GM21390 (cell line): ENCODE data around the gene GBF1.
A peak's percentile ranks its signal among the peaks of the same experiment; 100 is the strongest.
"Not testable (repeated sequence)": the region's sequence is repeated elsewhere in the genome, so short reads cannot be mapped to it uniquely, and the experiment has no call there.

Experiments used
- ATAC-seq: cut with Tn5 transposase; IDR thresholded peaks from one replicate; pipeline ENCODE4 v1.9.1; 2021; ENCODE audit not compliant: unreplicated experiment

Gene GBF1

GRCh38 chr10:102233997-102234396, 11.3 kb upstream of the GBF1 start:
- ATAC-seq, result no peak

GRCh38 chr10:102234888-102235597, 10.3 kb upstream of the GBF1 start:
- ATAC-seq, result no peak

DNA sequence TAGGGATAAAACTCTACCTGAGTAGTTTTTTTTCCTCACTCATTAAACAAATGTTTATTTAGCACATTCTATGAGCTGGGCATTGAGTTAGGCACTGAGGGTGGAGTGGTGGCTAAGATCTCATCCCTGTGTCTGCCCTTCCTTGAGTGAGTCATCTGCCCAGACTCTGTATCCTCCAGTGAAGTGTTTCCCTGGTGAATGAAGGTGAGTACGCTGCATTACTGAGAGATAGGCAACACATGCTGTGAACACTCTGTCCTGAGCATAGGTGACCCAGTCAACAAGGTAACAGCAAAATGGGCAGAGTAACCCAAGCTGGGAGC, 9.8 kb upstream of the GBF1 start:
- ATAC-seq, result no peak

- no peak for ATAC-seq
These were observed 9.3 kb upstream of the GBF1 start for GRCh38 chr10:102236006-102236405.

GRCh38 chr10:102237711-102238252, 7.5 kb upstream of the GBF1 start:
- no peak for ATAC-seq

- ATAC-seq, result no peak
These were observed 4.8 kb upstream of the GBF1 start for GRCh38 chr10:102240467-102241031.

DNA sequence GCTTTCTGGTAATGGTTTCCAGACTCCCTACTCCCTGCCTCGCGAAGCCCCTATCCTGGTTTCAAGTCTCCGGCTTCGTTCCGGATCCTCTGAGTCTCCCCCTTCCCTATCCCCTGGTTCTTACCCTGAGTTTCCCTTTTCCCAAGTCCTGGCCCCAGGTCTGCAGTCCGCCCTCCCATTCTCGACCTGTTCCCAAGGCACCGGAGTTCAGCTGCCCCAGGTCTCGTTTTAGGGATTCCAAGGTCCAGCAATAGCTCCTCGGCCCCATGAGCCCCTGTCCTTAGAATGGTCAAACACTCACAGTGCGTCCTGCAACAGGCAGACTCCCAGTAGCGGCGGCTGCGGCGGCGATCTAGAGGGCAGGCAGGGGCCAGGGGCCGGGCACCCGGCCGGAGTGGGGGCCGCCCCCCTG, 4.3 kb upstream of the GBF1 start:
- no peak for ATAC-seq

- ATAC-seq, result peak; percentile 32
These were observed 3.8 kb upstream of the GBF1 start, which contains the start of gene PITX3 for GRCh38 chr10:102241444-102242117. TSS of gene PITX3 (minus strand) at chr10:102241512. CDS start at chr10:102232080, 9,432 bp downstream.

DNA sequence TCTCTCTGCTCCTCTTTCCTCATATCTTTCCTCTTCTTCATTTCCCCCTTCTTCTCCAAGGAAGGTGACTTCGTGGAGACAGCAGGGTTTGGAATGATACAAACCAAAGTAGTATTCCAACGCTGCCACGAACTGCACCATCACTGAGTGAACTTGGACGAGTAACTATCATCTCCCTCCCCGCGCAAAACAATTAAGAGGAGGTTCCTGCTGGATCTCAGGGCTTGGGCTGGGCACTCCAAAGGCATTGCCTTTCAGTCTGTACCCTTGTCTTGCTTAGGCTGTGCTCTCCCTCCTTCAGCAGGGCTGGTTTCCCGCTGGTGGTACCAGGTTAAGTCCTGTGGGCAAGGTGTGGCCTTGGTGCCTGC, 3.2 kb upstream of the GBF1 start:
- ATAC-seq, result no peak

DNA sequence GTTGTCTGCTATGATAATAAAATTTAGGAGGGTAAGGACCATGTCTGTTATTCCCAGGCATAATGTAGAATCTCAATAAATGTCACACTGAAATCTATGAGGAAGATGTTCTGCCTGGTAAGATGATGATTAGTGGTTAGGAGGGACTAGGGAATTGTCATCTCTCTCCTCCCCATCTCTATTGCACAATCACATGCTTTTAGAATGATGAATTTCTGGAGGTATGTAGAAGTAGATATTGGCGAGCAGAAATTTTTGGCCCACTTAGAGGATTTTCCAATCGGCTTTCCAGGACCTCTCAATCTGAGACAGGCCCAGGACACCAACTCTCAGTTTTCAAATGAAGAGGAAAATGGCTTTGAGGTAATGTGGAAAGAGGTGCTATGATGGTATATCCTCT, 2.0 kb upstream of the GBF1 start:
- ATAC-seq, result no peak

GRCh38 chr10:102245932-102246251, 560 bp downstream of the GBF1 start:
- ATAC-seq, result no peak

DNA sequence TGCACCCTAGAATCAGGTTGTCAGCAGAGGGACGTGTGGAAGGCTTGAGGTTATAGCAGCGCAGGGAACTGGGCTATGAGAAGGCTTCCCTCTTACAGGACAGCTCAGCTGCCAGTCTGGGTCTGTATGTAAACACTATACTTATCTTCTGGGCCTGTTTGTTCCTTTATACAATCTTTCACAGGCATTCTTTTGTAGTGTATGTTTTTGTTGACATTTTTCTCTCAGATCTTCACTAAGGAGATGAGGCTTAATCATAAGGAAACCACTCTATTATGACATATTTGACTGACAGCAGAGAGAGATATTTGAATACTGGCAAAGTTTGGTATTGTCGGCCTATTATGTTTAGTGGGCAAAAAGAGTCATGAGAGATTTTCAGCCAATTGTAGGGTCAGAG, 929 bp downstream of the GBF1 start:
- no peak for ATAC-seq

- no peak for ATAC-seq
These were observed 2.4 kb downstream of the GBF1 start for GRCh38 chr10:102247734-102248133.

DNA sequence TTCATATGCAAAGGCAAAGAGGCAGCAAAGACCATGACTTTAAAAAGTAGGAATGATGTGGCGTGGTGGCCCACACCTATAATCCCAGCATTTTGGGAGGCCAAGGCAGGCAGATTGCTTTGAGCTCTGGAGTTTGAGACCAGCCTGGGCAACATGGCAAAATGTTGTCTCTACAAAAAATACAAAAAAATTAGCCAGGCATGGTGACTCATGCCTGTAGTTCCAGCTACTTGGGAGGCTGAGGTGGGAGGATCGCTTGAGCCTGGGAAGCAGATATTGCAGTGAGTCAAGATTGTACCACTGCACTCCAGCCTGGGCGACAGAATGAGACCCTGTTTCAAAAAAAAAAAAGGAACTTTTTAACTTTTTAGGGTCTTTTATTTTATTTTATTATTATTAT, 7.2 kb downstream of the GBF1 start:
- ATAC-seq, result not testable (repeated sequence)

- ATAC-seq, result no peak
These were observed 9.1 kb downstream of the GBF1 start for GRCh38 chr10:102254426-102254825.

DNA sequence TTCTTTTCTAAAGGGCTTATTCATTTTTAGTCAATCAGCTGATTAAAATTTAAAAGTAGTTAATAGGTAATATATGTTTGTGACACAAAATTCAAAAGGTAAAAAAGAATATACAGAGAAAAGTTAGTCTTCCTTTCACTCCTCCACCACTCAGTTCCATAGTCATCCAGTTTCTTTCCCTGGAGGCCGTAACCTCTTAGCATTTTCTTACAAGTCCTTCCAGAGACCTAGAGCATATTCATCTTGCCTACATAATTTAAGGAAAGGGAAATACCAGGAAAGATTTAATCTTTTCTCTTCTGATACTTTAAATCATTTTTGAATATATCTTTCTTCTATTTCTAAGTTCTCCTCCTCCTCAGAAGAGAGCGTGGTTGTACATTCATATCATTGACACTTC, 10.1 kb downstream of the GBF1 start:
- ATAC-seq, result no peak

DNA sequence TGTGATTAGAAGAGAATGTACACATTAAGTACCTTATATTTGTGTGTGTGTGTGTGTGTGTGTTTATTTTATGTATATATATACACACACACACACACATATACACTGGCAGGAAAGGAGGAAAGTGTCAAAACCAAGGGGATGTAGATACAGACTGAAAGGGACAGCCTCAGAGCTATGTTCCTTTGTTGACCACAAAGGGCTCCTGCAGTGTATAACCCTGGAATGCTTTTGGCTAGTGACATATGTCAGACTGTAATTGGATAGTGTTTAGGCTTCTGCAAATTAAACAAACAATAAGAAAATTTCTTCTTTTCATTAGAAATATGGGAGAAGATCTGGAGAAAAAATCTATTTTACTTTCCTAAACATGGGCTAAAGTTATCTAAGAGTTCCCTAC, 15.9 kb downstream of the GBF1 start:
- ATAC-seq, result no peak

DNA sequence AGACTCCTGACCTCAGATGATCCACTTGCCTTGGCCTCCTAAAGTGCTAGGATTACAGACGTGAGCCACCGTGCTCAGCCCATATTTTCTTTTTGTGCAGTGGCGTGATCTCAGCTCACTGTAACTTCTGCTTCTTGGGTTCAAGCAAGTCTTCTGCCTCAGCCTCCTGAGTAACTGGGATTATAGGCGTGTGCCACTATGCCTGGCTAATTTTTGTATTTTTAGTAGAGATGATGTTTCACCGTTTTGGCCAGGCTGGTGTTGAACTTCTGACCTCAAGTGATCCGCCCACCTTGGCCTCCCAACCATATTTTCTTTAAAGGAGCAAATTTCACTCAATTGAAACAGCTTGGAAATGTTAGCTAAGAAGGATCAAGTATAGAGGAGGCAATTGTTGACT, 16.5 kb downstream of the GBF1 start:
- no peak for ATAC-seq

DNA sequence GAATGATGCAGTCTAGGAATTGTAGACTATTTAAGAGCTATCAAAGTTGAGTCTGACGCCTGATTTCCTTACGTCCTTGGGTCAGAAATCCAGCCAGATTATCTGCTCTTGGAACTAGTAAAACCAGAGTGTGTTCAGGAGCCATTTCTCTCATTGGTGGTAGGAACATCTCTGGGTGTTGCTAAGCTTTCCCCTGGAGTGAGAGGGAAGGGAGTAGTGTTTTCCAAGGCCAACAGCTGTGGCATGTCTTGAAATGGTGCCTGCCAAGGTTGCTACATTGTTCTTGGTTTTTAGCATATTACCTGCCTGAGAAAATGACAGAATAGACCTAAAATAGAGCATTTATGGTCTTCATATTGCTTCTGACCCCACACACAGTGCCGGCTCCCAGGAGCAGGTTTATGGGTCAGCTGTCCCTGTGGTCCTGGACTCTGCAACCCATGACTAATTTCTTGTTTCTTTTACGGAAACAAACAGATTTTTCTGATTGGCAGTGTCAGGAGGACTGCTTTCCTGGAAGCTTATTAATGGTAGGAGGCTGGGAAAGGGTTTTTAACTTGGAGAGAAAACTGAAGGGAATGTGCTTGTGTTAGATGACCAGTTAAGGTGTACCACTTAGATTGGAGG, 17.5 kb downstream of the GBF1 start:
- ATAC-seq, result no peak

GRCh38 chr10:102264371-102264770, 19.0 kb downstream of the GBF1 start:
- no peak for ATAC-seq

DNA sequence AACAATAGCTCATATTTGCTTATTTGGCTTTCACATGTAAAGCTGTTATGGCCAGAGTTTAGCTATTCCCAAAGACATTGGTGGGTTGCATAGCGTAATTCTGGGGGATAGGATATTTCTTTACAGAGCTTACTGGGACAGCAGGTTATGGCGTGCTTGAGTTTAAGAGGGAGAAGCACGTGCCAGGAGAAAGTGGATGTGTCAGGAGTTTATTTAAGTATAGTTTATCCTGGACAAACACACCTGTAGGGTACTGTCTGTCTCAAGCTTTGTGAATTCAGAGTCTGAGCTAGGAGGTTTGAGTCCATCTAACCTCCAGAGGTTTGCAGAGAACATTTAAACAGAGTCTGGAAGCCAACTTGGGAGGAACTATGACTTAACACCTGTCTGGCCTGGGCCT, 21.3 kb downstream of the GBF1 start:
- ATAC-seq, result no peak

DNA sequence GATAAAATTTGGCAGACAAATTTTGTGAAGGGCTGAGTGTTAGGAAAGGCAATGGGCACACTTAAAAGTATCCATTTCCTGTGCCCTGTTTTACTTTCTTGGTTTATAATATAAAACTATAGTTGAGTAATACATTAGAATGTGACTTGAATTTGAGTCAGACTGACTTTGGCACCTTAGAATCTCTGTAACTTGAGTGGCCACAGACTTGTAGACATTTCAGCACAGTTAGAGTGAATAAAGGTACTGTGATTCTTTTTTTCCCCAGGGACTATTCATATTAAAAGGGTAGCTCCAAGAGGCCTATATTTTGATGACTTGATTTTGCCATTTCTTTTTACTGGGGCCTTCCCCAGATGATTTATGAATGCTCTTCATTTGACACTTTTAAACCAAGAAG, 22.4 kb downstream of the GBF1 start:
- no peak for ATAC-seq
